GDM1 (cell line): ENCODE results near the gene PSORS1C1.
"Not testable (repeated sequence)": the region's sequence is repeated elsewhere in the genome, so short reads cannot be mapped to it uniquely, and the experiment has no call there.

ENCODE experiments used
- DNase-seq: peaks from one replicate; lab custom pipeline; 2025; lab: John Stamatoyannopoulos, UW

Gene PSORS1C1

GRCh38 chr6:31158863-31159855 is 44.6 kb downstream of the PSORS1C1 start:
- peak; percentile 2 for DNase-seq

GRCh38 chr6:31161216-31162126 is 46.9 kb downstream of the PSORS1C1 start:
- no peak for DNase-seq

GRCh38 chr6:31162463-31163165 is 48.0 kb downstream of the PSORS1C1 start:
- no peak for DNase-seq

- no peak for DNase-seq
These were observed 49.3 kb downstream of the PSORS1C1 start for GRCh38 chr6:31163922-31164321.

- DNase-seq = not testable (repeated sequence)
These were observed 50.0 kb downstream of the PSORS1C1 start for GRCh38 chr6:31164475-31165063.

GRCh38 chr6:31165064-31165832 is 50.6 kb downstream of the PSORS1C1 start:
- not testable (repeated sequence) for DNase-seq

GRCh38 chr6:31165986-31166385 is 51.4 kb downstream of the PSORS1C1 start:
- DNase-seq = no peak

- no peak for DNase-seq
These were observed 54.0 kb downstream of the PSORS1C1 start for GRCh38 chr6:31168606-31169005.

GRCh38 chr6:31169123-31169857 is 54.7 kb downstream of the PSORS1C1 start:
- DNase-seq = no peak

GRCh38 chr6:31169858-31170599 is 55.4 kb downstream of the PSORS1C1 start:
- DNase-seq = not testable (repeated sequence)

GRCh38 chr6:31170600-31170881 is 55.9 kb downstream of the PSORS1C1 start, which contains the start of gene POU5F1:
Gene POU5F1 (minus strand): TSS chr6:31170682. CDS start chr6:31170620, 62 bp downstream.
- no peak for DNase-seq

GRCh38 chr6:31170987-31171671 is 56.5 kb downstream of the PSORS1C1 start:
- DNase-seq = no peak

- no peak for DNase-seq
These were observed 57.6 kb downstream of the PSORS1C1 start for GRCh38 chr6:31171931-31172905.

GRCh38 chr6:31172973-31173384 is 58.4 kb downstream of the PSORS1C1 start:
- no peak for DNase-seq

- DNase-seq = no peak
These were observed 58.8 kb downstream of the PSORS1C1 start for GRCh38 chr6:31173406-31173805.

- no peak for DNase-seq
These were observed 59.8 kb downstream of the PSORS1C1 start for GRCh38 chr6:31174378-31174777.

- DNase-seq = no peak
These were observed 61.4 kb downstream of the PSORS1C1 start for GRCh38 chr6:31175971-31176370.
